ENCODE results near the gene SLC25A11.

DNA sequence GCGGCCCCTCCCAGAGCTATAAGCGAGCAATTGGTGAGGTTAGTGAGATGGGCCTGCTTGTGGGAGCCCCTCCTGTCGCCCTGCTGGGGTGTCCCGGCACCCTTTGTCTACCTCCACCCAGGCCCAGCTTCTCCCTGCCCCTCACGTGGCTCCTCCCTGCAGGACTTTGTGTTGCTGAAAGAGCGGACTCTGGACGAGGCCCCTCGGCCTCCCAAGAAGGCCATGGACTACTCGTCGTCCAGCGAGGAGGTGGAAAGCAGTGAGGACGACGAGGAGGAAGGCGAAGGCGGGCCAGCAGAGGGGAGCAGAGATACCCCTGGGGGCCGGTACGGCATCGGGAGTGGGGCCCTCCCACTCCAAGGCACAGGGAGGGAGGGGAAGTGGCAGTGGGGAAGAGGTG is 46.6 kb downstream of the SLC25A11 start:
- TF ChIP-seq, protein P1, sequence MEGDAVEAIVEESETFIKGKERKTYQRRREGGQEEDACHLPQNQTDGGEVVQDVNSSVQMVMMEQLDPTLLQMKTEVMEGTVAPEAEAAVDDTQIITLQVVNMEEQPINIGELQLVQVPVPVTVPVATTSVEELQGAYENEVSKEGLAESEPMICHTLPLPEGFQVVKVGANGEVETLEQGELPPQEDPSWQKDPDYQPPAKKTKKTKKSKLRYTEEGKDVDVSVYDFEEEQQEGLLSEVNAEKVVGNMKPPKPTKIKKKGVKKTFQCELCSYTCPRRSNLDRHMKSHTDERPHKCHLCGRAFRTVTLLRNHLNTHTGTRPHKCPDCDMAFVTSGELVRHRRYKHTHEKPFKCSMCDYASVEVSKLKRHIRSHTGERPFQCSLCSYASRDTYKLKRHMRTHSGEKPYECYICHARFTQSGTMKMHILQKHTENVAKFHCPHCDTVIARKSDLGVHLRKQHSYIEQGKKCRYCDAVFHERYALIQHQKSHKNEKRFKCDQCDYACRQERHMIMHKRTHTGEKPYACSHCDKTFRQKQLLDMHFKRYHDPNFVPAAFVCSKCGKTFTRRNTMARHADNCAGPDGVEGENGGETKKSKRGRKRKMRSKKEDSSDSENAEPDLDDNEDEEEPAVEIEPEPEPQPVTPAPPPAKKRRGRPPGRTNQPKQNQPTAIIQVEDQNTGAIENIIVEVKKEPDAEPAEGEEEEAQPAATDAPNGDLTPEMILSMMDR (IDR thresholded peaks at IDR 0.05), result no peak
- TF ChIP-seq POLR2A (IDR thresholded peaks at IDR 0.05), result no peak

Measured in uterus (tissue), 2 donors.